ENCODE measurements around the gene ATP6V1A.

Gene ATP6V1A

DNA sequence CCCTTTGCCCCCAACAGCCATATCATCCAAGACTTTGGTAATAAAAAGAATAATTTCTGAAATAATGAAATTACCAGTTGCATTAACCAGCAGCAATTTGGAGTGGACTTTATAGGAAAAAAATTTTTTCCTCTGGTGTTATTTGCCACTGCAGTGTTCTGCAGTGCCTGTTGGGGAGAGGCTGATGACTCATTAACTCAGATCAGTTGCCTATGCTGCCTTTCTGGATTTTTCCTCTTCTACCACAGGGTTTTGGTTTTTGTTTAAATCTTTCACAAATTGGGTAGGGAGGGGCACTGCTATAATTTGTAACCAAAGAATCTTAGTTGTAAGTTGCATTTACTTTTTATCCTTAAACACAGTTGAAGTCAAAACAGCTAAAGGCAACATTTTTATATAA lies 22.7 kb downstream of the ATP6V1A start:
- Histone ChIP-seq H3K9me3 (ENCODE audit: severe bottlenecking) (no peaks in the 10 kb centered on the region), H3K27ac (ENCODE audit: poor library complexity, severe bottlenecking) (no peak overlapping the region), H3K4me3 (ENCODE audit: severe bottlenecking) (no peak overlapping the region), H3K36me3 (ENCODE audit: low read depth) (no peaks in the 10 kb centered on the region), H3K4me1 (ENCODE audit: insufficient read depth, poor library complexity, severe bottlenecking) (peaks cover 9% of the 10 kb centered on the region), H3K27me3 (ENCODE audit: insufficient read depth, poor library complexity, severe bottlenecking) (no peaks in the 10 kb centered on the region)
- ATAC-seq (ENCODE audit: low read depth) (peak; percentile 84), DNase-seq (ENCODE audit: low spot score) (no peak)
- TF ChIP-seq, protein P1, sequence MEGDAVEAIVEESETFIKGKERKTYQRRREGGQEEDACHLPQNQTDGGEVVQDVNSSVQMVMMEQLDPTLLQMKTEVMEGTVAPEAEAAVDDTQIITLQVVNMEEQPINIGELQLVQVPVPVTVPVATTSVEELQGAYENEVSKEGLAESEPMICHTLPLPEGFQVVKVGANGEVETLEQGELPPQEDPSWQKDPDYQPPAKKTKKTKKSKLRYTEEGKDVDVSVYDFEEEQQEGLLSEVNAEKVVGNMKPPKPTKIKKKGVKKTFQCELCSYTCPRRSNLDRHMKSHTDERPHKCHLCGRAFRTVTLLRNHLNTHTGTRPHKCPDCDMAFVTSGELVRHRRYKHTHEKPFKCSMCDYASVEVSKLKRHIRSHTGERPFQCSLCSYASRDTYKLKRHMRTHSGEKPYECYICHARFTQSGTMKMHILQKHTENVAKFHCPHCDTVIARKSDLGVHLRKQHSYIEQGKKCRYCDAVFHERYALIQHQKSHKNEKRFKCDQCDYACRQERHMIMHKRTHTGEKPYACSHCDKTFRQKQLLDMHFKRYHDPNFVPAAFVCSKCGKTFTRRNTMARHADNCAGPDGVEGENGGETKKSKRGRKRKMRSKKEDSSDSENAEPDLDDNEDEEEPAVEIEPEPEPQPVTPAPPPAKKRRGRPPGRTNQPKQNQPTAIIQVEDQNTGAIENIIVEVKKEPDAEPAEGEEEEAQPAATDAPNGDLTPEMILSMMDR (IDR thresholded peaks at IDR 0.05; ENCODE audit: poor library complexity, severe bottlenecking), result no peak

DNA sequence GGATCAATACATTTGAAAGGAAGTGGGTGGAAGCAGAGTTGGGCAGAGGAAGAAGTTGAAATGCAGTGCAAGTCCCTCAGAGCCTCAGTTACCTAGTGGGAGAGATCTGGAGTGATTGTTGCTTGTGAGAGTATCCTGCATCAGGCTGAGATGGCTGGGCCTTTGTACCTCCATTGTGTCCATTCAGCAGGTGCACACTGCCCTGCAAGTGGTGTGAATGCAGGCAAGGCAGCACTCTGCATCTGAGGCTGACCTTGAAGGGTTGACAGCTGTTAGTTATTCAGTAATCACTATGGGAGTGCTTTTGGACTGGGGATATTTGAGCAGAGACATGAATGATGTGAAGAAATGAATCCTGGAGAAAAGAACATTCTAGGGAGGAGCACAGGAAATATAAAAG lies 25.2 kb downstream of the ATP6V1A start:
- TF ChIP-seq, protein P1 (IDR thresholded peaks at IDR 0.05; ENCODE audit: poor library complexity, severe bottlenecking), result no peak
- no peak overlapping the region for H3K4me3 ChIP-seq (ENCODE audit: severe bottlenecking)
- DNase-seq (ENCODE audit: low spot score) (no peak), ATAC-seq (ENCODE audit: low read depth) (no peak)
- H3K36me3 ChIP-seq (ENCODE audit: low read depth), result no peaks in the 10 kb centered on the region
- H3K4me1 ChIP-seq (ENCODE audit: insufficient read depth, poor library complexity, severe bottlenecking), result peaks cover 9% of the 10 kb centered on the region
- no peak overlapping the region for H3K27ac ChIP-seq (ENCODE audit: poor library complexity, severe bottlenecking)
- H3K9me3 ChIP-seq (ENCODE audit: severe bottlenecking), result no peaks in the 10 kb centered on the region
- no peaks in the 10 kb centered on the region for H3K27me3 ChIP-seq (ENCODE audit: insufficient read depth, poor library complexity, severe bottlenecking)

DNA sequence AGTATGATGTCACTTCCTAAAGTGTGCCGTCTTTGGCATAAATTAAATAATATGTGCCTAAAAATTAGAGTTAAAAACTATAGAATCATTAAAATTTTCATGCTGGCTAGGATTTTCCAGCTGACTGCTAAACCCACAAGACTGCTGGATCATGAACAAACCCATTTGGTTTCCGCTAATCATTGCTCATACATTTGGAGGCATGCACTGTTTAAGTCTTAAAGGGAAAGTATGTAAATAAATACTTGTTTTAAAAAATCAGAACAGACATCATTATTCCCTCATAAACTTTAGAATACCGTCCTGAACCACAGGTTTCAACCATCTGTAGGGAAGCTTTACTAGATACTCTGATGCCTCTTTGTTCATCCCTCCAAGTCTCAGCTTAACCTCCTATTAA lies 26.5 kb downstream of the ATP6V1A start:
- TF ChIP-seq, protein P1 (IDR thresholded peaks at IDR 0.05; ENCODE audit: poor library complexity, severe bottlenecking), result no peak
- ATAC-seq (ENCODE audit: low read depth) (no peak), DNase-seq (ENCODE audit: low spot score) (no peak)
- no peaks in the 10 kb centered on the region for H3K9me3 ChIP-seq (ENCODE audit: severe bottlenecking)
- H3K4me3 ChIP-seq (ENCODE audit: severe bottlenecking), result no peak overlapping the region
- H3K4me1 ChIP-seq (ENCODE audit: insufficient read depth, poor library complexity, severe bottlenecking), result peaks cover 9% of the 10 kb centered on the region
- no peaks in the 10 kb centered on the region for H3K27me3 ChIP-seq (ENCODE audit: insufficient read depth, poor library complexity, severe bottlenecking)
- H3K36me3 ChIP-seq (ENCODE audit: low read depth), result peaks cover under 1% of the 10 kb centered on the region; the same call in 1 of the 2 replicates
- no peak overlapping the region for H3K27ac ChIP-seq (ENCODE audit: poor library complexity, severe bottlenecking)

DNA sequence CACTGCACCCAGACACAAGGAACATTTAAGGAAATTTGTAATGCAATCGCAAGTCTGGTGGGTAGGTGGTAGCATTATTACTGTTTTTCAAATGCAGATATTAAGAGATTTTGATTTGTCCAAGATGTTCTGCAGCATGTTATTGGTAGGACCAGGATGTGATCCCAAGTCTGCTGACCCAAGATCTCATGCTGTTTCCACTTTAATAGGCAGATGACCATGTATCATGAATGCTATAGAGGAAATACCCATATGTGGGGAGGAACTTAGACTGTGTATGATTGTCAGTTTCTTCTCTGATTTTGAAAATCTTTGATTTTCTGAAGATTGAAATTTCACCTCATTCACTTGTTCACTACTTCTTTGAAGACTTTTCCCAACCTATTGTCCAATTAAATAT lies 28.7 kb downstream of the ATP6V1A start:
- H3K9me3 ChIP-seq (ENCODE audit: severe bottlenecking), result no peaks in the 10 kb centered on the region
- H3K36me3 ChIP-seq (ENCODE audit: low read depth), result peaks cover 14% of the 10 kb centered on the region
- no peak for DNase-seq (ENCODE audit: low spot score)
- H3K27ac ChIP-seq (ENCODE audit: poor library complexity, severe bottlenecking), result no peak overlapping the region
- H3K27me3 ChIP-seq (ENCODE audit: insufficient read depth, poor library complexity, severe bottlenecking), result no peaks in the 10 kb centered on the region
- ATAC-seq (ENCODE audit: low read depth), result no peak
- TF ChIP-seq, protein P1 (IDR thresholded peaks at IDR 0.05; ENCODE audit: poor library complexity, severe bottlenecking), result no peak
- H3K4me1 ChIP-seq (ENCODE audit: insufficient read depth, poor library complexity, severe bottlenecking), result no peaks in the 10 kb centered on the region
- no peak overlapping the region for H3K4me3 ChIP-seq (ENCODE audit: severe bottlenecking)

DNA sequence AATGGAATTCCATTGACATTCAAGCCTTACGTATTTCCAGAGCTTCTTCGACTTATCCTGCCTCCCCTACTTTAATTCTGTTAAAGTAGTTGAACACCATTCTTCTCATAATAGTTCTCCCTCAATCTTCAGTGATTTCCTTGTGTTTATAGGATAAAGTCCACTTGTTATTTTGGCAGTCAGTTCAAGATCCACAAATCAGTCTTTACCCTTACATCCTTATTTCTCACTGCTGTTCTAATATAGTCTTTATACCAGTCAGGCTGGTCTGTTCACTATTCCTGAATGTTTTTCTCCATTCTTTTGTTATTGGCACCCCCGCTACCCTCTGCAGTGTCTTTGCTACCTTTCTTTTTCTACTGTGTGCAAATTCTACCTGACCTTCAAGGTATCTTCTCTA lies 29.7 kb downstream of the ATP6V1A start:
- DNase-seq (ENCODE audit: low spot score) (no peak), ATAC-seq (ENCODE audit: low read depth) (no peak)
- H3K4me3 ChIP-seq (ENCODE audit: severe bottlenecking), result no peak overlapping the region
- no peak overlapping the region for H3K27ac ChIP-seq (ENCODE audit: poor library complexity, severe bottlenecking)
- TF ChIP-seq, protein P1 (IDR thresholded peaks at IDR 0.05; ENCODE audit: poor library complexity, severe bottlenecking), result no peak
- peaks cover 18% of the 10 kb centered on the region for H3K36me3 ChIP-seq (ENCODE audit: low read depth)
- no peaks in the 10 kb centered on the region for H3K27me3 ChIP-seq (ENCODE audit: insufficient read depth, poor library complexity, severe bottlenecking)
- H3K4me1 ChIP-seq (ENCODE audit: insufficient read depth, poor library complexity, severe bottlenecking), result no peaks in the 10 kb centered on the region
- no peaks in the 10 kb centered on the region for H3K9me3 ChIP-seq (ENCODE audit: severe bottlenecking)
